Central memory CD8-positive, alpha-beta T cell (primary cell): ENCODE data around the gene MYO7A.

Experiments
- ATAC-seq: fragments of 150-1000 bp; cut with Tn5 transposase; replicated peaks from 2 replicates; pipeline ENCODE4 v1.10.0; 2022; ENCODE audit warnings: mild to moderate bottlenecking, moderate FRiP score, moderate number of reproducible peaks; ENCODE audit not compliant: poor library complexity, severe bottlenecking; ENCODE audit errors: extremely low read depth
- DNase-seq, 2 donors: peaks; one replicate each; pipeline ENCODE4 v3.0.0; 2021; ENCODE audit warnings: low spot score in 2 of 2
- H3K27ac Mint-ChIP-seq: one replicate; pipeline ENCODE4 v1.8.0; 2022; ENCODE audit warnings: low read depth, mild to moderate bottlenecking, moderate library complexity, mixed read lengths
- H3K27me3 Mint-ChIP-seq: one replicate; pipeline ENCODE4 v1.8.0; 2022; ENCODE audit warnings: mixed read lengths
- H3K36me3 Mint-ChIP-seq: one replicate; pipeline ENCODE4 v1.8.0; 2022; ENCODE audit warnings: mild to moderate bottlenecking, moderate library complexity, mixed read lengths; ENCODE audit not compliant: insufficient read depth
- H3K4me1 Mint-ChIP-seq: one replicate; pipeline ENCODE4 v1.8.0; 2022; ENCODE audit warnings: mixed read lengths
- H3K4me3 Mint-ChIP-seq: one replicate; pipeline ENCODE4 v1.8.0; 2022; ENCODE audit warnings: mild to moderate bottlenecking, moderate library complexity, mixed read lengths
- H3K9me3 Mint-ChIP-seq: one replicate; pipeline ENCODE4 v1.8.0; 2022; ENCODE audit warnings: mixed read lengths

Gene MYO7A

GRCh38 chr11:77187776-77188632 is 60.0 kb downstream of the MYO7A start:
- H3K27ac Mint-ChIP-seq: no peak overlapping the region
- H3K27me3 Mint-ChIP-seq: no peaks in the 10 kb centered on the region
- H3K9me3 Mint-ChIP-seq: no peaks in the 10 kb centered on the region
- DNase-seq: peak; percentile 37 to 38
- no peaks in the 10 kb centered on the region for H3K4me1 Mint-ChIP-seq
- peak; percentile 65 for ATAC-seq
- no peaks in the 10 kb centered on the region for H3K36me3 Mint-ChIP-seq
- H3K4me3 Mint-ChIP-seq: no peak overlapping the region

- H3K9me3 Mint-ChIP-seq: no peaks in the 10 kb centered on the region
- no peaks in the 10 kb centered on the region for H3K27me3 Mint-ChIP-seq
- DNase-seq (no peak), ATAC-seq (no peak)
- H3K4me1 Mint-ChIP-seq: no peaks in the 10 kb centered on the region
- H3K27ac Mint-ChIP-seq: no peak overlapping the region
- no peaks in the 10 kb centered on the region for H3K36me3 Mint-ChIP-seq
- H3K4me3 Mint-ChIP-seq: no peak overlapping the region
Measured at GRCh38 chr11:77188633-77189491, 60.8 kb downstream of the MYO7A start.

GRCh38 chr11:77189588-77190210 is 61.7 kb downstream of the MYO7A start:
- ATAC-seq (no peak), DNase-seq (no peak)
- Mint-ChIP-seq H3K9me3 (no peaks in the 10 kb centered on the region), H3K4me3 (no peak overlapping the region), H3K36me3 (no peaks in the 10 kb centered on the region), H3K27me3 (no peaks in the 10 kb centered on the region), H3K27ac (no peak overlapping the region), H3K4me1 (no peaks in the 10 kb centered on the region)

GRCh38 chr11:77190331-77191075 is 62.5 kb downstream of the MYO7A start:
- no peaks in the 10 kb centered on the region for H3K9me3 Mint-ChIP-seq

GRCh38 chr11:77191429-77191822 is 63.4 kb downstream of the MYO7A start:
- H3K4me3 Mint-ChIP-seq: no peak overlapping the region

More at GRCh38 chr11:77190331-77191075, 62.5 kb downstream of the MYO7A start:
- Mint-ChIP-seq H3K36me3 (no peaks in the 10 kb centered on the region), H3K27ac (no peak overlapping the region), H3K4me1 (no peaks in the 10 kb centered on the region), H3K4me3 (no peak overlapping the region), H3K27me3 (no peaks in the 10 kb centered on the region)
- ATAC-seq: no peak
- no peak for DNase-seq

GRCh38 chr11:77191823-77192495 is 63.9 kb downstream of the MYO7A start:
- DNase-seq: no peak
- peak; percentile 36 for ATAC-seq

More at GRCh38 chr11:77191429-77191822, 63.4 kb downstream of the MYO7A start:
- no peaks in the 10 kb centered on the region for H3K4me1 Mint-ChIP-seq
- no peak overlapping the region for H3K27ac Mint-ChIP-seq
- no peaks in the 10 kb centered on the region for H3K36me3 Mint-ChIP-seq
- no peak for DNase-seq
- ATAC-seq: no peak
- H3K9me3 Mint-ChIP-seq: no peaks in the 10 kb centered on the region
- H3K27me3 Mint-ChIP-seq: no peaks in the 10 kb centered on the region

GRCh38 chr11:77193167-77193566 is 65.1 kb downstream of the MYO7A start:
- no peaks in the 10 kb centered on the region for H3K9me3 Mint-ChIP-seq
- H3K4me1 Mint-ChIP-seq: peaks cover under 1% of the 10 kb centered on the region
- peaks cover under 1% of the 10 kb centered on the region for H3K27me3 Mint-ChIP-seq
- no peaks in the 10 kb centered on the region for H3K36me3 Mint-ChIP-seq
- no peak for DNase-seq
- ATAC-seq: no peak
- no peak overlapping the region for H3K4me3 Mint-ChIP-seq
- no peak overlapping the region for H3K27ac Mint-ChIP-seq

More at GRCh38 chr11:77191823-77192495, 63.9 kb downstream of the MYO7A start:
- no peaks in the 10 kb centered on the region for H3K9me3 Mint-ChIP-seq
- H3K27me3 Mint-ChIP-seq: no peaks in the 10 kb centered on the region
- no peak overlapping the region for H3K27ac Mint-ChIP-seq
- no peaks in the 10 kb centered on the region for H3K36me3 Mint-ChIP-seq
- no peak overlapping the region for H3K4me3 Mint-ChIP-seq
- no peaks in the 10 kb centered on the region for H3K4me1 Mint-ChIP-seq

- Mint-ChIP-seq H3K27me3 (peaks cover 10% of the 10 kb centered on the region), H3K27ac (no peak overlapping the region), H3K4me1 (peaks cover 6% of the 10 kb centered on the region), H3K9me3 (no peaks in the 10 kb centered on the region), H3K4me3 (no peak overlapping the region), H3K36me3 (no peaks in the 10 kb centered on the region)
- ATAC-seq (no peak), DNase-seq (no peak)
Measured at GRCh38 chr11:77193911-77194830, 66.1 kb downstream of the MYO7A start.

GRCh38 chr11:77195071-77195755 is 67.2 kb downstream of the MYO7A start:
- ATAC-seq (no peak), DNase-seq (no peak)
- H3K27ac Mint-ChIP-seq: no peak overlapping the region
- no peak overlapping the region for H3K4me3 Mint-ChIP-seq
- peaks cover 16% of the 10 kb centered on the region for H3K27me3 Mint-ChIP-seq
- peaks cover 6% of the 10 kb centered on the region for H3K4me1 Mint-ChIP-seq
- no peaks in the 10 kb centered on the region for H3K36me3 Mint-ChIP-seq
- H3K9me3 Mint-ChIP-seq: no peaks in the 10 kb centered on the region

- Mint-ChIP-seq H3K9me3 (no peaks in the 10 kb centered on the region), H3K36me3 (no peaks in the 10 kb centered on the region), H3K27me3 (peaks cover 16% of the 10 kb centered on the region), H3K4me3 (no peak overlapping the region), H3K27ac (no peak overlapping the region), H3K4me1 (peaks cover 6% of the 10 kb centered on the region)
- ATAC-seq (no peak), DNase-seq (no peak)
Measured at GRCh38 chr11:77196961-77197360, 68.9 kb downstream of the MYO7A start.
